MG63 (cell line): ENCODE results near the gene ACTBL2. TPM values are rescaled to one million over a fixed set of nuclear protein-coding genes. Genes with fewer than 3 reads are reported as not detected.

Source experiments
- DNase-seq: peaks from one replicate; pipeline ENCODE4 v3.0.0-alpha.2; 2020
- H3K27me3 ChIP-seq: fragments of 250-450 bp; sonication (Bioruptor Pico); 2 replicates; pipeline ENCODE4 v1.5.1; 2020; ENCODE audit warnings: mild to moderate bottlenecking, moderate library complexity
- H3K36me3 ChIP-seq: fragments of 250-450 bp; sonication (Bioruptor Pico); 2 replicates; pipeline ENCODE4 v1.5.1; 2020; ENCODE audit warnings: mild to moderate bottlenecking, moderate library complexity
- H3K4me3 ChIP-seq: fragments of 250-450 bp; sonication (Bioruptor Pico); 2 replicates; pipeline ENCODE4 v1.5.1; 2020; ENCODE audit warnings: mild to moderate bottlenecking, moderate library complexity
- H3K9me3 ChIP-seq: fragments of 250-450 bp; sonication (Bioruptor Pico); 2 replicates; pipeline ENCODE4 v1.5.1; 2020; ENCODE audit warnings: mild to moderate bottlenecking, moderate library complexity
- total RNA-seq: library from RNA; depleted of rRNA; stranded (reverse); fragments of >200 nt; shearing (Covaris generic); gene quantifications from 2 replicates; pipeline ENCODE4 v1.2.3, GENCODE V29; 2014; ENCODE audit warnings: low replicate concordance

The ACTBL2 gene
- total RNA-seq, 1 experiment from 2014 or later = 0.30 TPM

GRCh38 chr5:57458443-57458842 lies 24.2 kb downstream of the ACTBL2 start:
- no peaks in the 10 kb centered on the region for H3K9me3 ChIP-seq
- DNase-seq = no peak
- no peak overlapping the region for H3K4me3 ChIP-seq
- no peaks in the 10 kb centered on the region for H3K27me3 ChIP-seq
- H3K36me3 ChIP-seq = no peaks in the 10 kb centered on the region

GRCh38 chr5:57456531-57457135 lies 26.0 kb downstream of the ACTBL2 start:
- no peaks in the 10 kb centered on the region for H3K36me3 ChIP-seq

GRCh38 chr5:57455511-57456455 lies 26.8 kb downstream of the ACTBL2 start:
- no peaks in the 10 kb centered on the region for H3K27me3 ChIP-seq
- H3K36me3 ChIP-seq = no peaks in the 10 kb centered on the region
- no peak overlapping the region for H3K4me3 ChIP-seq
- no peak for DNase-seq
- H3K9me3 ChIP-seq = no peaks in the 10 kb centered on the region

More at GRCh38 chr5:57456531-57457135, 26.0 kb downstream of the ACTBL2 start:
- H3K9me3 ChIP-seq = no peaks in the 10 kb centered on the region
- no peaks in the 10 kb centered on the region for H3K27me3 ChIP-seq
- no peak overlapping the region for H3K4me3 ChIP-seq
- DNase-seq = no peak

- no peak overlapping the region for H3K4me3 ChIP-seq
- H3K27me3 ChIP-seq = no peaks in the 10 kb centered on the region
- no peaks in the 10 kb centered on the region for H3K36me3 ChIP-seq
- H3K9me3 ChIP-seq = peaks cover 5% of the 10 kb centered on the region
- DNase-seq = no peak
Measured at GRCh38 chr5:57454896-57455295, 27.7 kb downstream of the ACTBL2 start.

GRCh38 chr5:57453728-57454127 lies 28.9 kb downstream of the ACTBL2 start:
- Histone ChIP-seq H3K27me3 (no peaks in the 10 kb centered on the region), H3K36me3 (no peaks in the 10 kb centered on the region), H3K9me3 (peaks cover 6% of the 10 kb centered on the region), H3K4me3 (no peak overlapping the region)
- no peak for DNase-seq

- no peak overlapping the region for H3K4me3 ChIP-seq
- no peaks in the 10 kb centered on the region for H3K27me3 ChIP-seq
- H3K9me3 ChIP-seq = peaks cover 6% of the 10 kb centered on the region
- DNase-seq = no peak
- no peaks in the 10 kb centered on the region for H3K36me3 ChIP-seq
Measured at GRCh38 chr5:57452885-57453284, 29.7 kb downstream of the ACTBL2 start.

GRCh38 chr5:57450991-57451876 lies 31.4 kb downstream of the ACTBL2 start:
- Histone ChIP-seq H3K36me3 (no peaks in the 10 kb centered on the region), H3K9me3 (peaks cover 6% of the 10 kb centered on the region), H3K4me3 (no peak overlapping the region), H3K27me3 (no peaks in the 10 kb centered on the region)
- peak; percentile 24 for DNase-seq

- Histone ChIP-seq H3K9me3 (peaks cover 6% of the 10 kb centered on the region), H3K36me3 (no peaks in the 10 kb centered on the region), H3K27me3 (no peaks in the 10 kb centered on the region), H3K4me3 (no peak overlapping the region)
- no peak for DNase-seq
Measured at GRCh38 chr5:57448751-57449150, 33.9 kb downstream of the ACTBL2 start.

- Histone ChIP-seq H3K9me3 (peaks cover 6% of the 10 kb centered on the region), H3K36me3 (no peaks in the 10 kb centered on the region), H3K27me3 (no peaks in the 10 kb centered on the region), H3K4me3 (no peak overlapping the region)
- DNase-seq = no peak
Measured at GRCh38 chr5:57448287-57448686, 34.3 kb downstream of the ACTBL2 start.

GRCh38 chr5:57447658-57448057 lies 35.0 kb downstream of the ACTBL2 start:
- H3K4me3 ChIP-seq = no peak overlapping the region
- no peaks in the 10 kb centered on the region for H3K27me3 ChIP-seq
- peaks cover 6% of the 10 kb centered on the region for H3K9me3 ChIP-seq
- H3K36me3 ChIP-seq = no peaks in the 10 kb centered on the region
- DNase-seq = no peak

GRCh38 chr5:57446966-57447365 lies 35.6 kb downstream of the ACTBL2 start:
- DNase-seq = no peak
- H3K9me3 ChIP-seq = peaks cover 6% of the 10 kb centered on the region
- no peaks in the 10 kb centered on the region for H3K36me3 ChIP-seq
- no peaks in the 10 kb centered on the region for H3K27me3 ChIP-seq
- H3K4me3 ChIP-seq = no peak overlapping the region

- Histone ChIP-seq H3K27me3 (no peaks in the 10 kb centered on the region), H3K36me3 (no peaks in the 10 kb centered on the region), H3K9me3 (peaks cover 6% of the 10 kb centered on the region), H3K4me3 (no peak overlapping the region)
- DNase-seq = peak; percentile 22
Measured at GRCh38 chr5:57445705-57446037, 36.9 kb downstream of the ACTBL2 start.

- H3K4me3 ChIP-seq = no peak overlapping the region
- no peak for DNase-seq
Measured at GRCh38 chr5:57445006-57445704, 37.5 kb downstream of the ACTBL2 start.

GRCh38 chr5:57442080-57442839 lies 40.4 kb downstream of the ACTBL2 start:
- H3K36me3 ChIP-seq = no peaks in the 10 kb centered on the region
- peak; percentile 93 for DNase-seq
- H3K9me3 ChIP-seq = no peaks in the 10 kb centered on the region
- H3K27me3 ChIP-seq = no peaks in the 10 kb centered on the region
- H3K4me3 ChIP-seq = no peak overlapping the region

More at GRCh38 chr5:57445006-57445704, 37.5 kb downstream of the ACTBL2 start:
- Histone ChIP-seq H3K36me3 (no peaks in the 10 kb centered on the region), H3K27me3 (no peaks in the 10 kb centered on the region), H3K9me3 (peaks cover 3% of the 10 kb centered on the region)

- peak; percentile 90 for DNase-seq
- H3K4me3 ChIP-seq = no peak overlapping the region
- H3K36me3 ChIP-seq = no peaks in the 10 kb centered on the region
- H3K27me3 ChIP-seq = no peaks in the 10 kb centered on the region
- H3K9me3 ChIP-seq = no peaks in the 10 kb centered on the region
Measured at GRCh38 chr5:57441557-57441956, 41.1 kb downstream of the ACTBL2 start.

- Histone ChIP-seq H3K9me3 (no peaks in the 10 kb centered on the region), H3K4me3 (no peak overlapping the region), H3K27me3 (no peaks in the 10 kb centered on the region), H3K36me3 (no peaks in the 10 kb centered on the region)
- DNase-seq = no peak
Measured at GRCh38 chr5:57439601-57440000, 43.0 kb downstream of the ACTBL2 start.
